ENCODE measurements around the gene PTPRQ. TPM values are rescaled to one million over a fixed set of nuclear protein-coding genes. Genes with fewer than 3 reads are reported as not detected.

PTPRQ gene
- total and polyA plus RNA-seq, 9 of the 15 experiments (the other 6 are each of a cell fraction or from before 2014, with no cell fraction given): not detected

DNA sequence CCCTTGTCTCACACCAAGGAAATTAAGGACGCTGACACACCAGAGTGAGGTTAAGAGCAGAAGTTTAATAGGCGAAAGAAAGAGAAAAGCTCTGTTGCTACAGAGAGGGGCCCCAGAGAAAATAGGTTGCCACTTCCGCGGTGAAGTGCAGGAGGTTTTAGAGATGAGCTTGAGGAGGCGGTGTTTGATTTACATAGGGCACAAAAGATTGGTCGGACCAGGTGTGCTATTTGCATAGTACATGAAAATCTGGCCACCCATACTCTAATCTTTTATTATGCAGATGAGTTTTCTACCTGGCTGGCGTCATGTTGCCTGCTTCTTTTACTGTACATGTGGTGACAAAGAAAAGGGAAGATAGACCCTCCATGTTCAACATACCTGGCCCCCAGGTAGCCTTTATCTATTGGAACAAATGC, 240.1 kb downstream of the PTPRQ start (continued):
- TF ChIP-seq, protein P1, sequence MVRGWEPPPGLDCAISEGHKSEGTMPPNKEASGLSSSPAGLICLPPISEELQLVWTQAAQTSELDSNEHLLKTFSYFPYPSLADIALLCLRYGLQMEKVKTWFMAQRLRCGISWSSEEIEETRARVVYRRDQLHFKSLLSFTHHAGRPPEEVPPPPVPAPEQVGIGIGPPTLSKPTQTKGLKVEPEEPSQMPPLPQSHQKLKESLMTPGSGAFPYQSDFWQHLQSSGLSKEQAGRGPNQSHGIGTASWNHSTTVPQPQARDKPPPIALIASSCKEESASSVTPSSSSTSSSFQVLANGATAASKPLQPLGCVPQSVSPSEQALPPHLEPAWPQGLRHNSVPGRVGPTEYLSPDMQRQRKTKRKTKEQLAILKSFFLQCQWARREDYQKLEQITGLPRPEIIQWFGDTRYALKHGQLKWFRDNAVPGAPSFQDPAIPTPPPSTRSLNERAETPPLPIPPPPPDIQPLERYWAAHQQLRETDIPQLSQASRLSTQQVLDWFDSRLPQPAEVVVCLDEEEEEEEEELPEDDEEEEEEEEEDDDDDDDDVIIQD (CRISPR knock-in tag; IDR thresholded peaks at IDR 0.05): no peak
- TF ChIP-seq ZNF717 (CRISPR knock-in tag; IDR thresholded peaks at IDR 0.05) (no peak), NCOA2 (IDR thresholded peaks at IDR 0.05; ENCODE audit: partially characterized antibody in 2 of 2) (no peak), CCNT2 (IDR thresholded peaks at IDR 0.05; ENCODE audit: borderline replicate concordance, extremely low read depth, insufficient read length, low read depth, low read length) (no peak), BRCA1 (IDR thresholded peaks at IDR 0.05) (no peak), BRCA1 (CRISPR knock-in tag; IDR thresholded peaks at IDR 0.05) (no peak), SMARCA5 (IDR thresholded peaks at IDR 0.05) (no peak), PYGO2 (tag; IDR thresholded peaks at IDR 0.05) (no peak), ZNF174 (CRISPR knock-in tag; IDR thresholded peaks at IDR 0.05) (no peak), MTA2 (IDR thresholded peaks at IDR 0.05; ENCODE audit: low read depth) (no peak), SRSF1 (IDR thresholded peaks at IDR 0.05; ENCODE audit: low read depth, low read length) (no peak)
- TF ChIP-seq, protein P2, sequence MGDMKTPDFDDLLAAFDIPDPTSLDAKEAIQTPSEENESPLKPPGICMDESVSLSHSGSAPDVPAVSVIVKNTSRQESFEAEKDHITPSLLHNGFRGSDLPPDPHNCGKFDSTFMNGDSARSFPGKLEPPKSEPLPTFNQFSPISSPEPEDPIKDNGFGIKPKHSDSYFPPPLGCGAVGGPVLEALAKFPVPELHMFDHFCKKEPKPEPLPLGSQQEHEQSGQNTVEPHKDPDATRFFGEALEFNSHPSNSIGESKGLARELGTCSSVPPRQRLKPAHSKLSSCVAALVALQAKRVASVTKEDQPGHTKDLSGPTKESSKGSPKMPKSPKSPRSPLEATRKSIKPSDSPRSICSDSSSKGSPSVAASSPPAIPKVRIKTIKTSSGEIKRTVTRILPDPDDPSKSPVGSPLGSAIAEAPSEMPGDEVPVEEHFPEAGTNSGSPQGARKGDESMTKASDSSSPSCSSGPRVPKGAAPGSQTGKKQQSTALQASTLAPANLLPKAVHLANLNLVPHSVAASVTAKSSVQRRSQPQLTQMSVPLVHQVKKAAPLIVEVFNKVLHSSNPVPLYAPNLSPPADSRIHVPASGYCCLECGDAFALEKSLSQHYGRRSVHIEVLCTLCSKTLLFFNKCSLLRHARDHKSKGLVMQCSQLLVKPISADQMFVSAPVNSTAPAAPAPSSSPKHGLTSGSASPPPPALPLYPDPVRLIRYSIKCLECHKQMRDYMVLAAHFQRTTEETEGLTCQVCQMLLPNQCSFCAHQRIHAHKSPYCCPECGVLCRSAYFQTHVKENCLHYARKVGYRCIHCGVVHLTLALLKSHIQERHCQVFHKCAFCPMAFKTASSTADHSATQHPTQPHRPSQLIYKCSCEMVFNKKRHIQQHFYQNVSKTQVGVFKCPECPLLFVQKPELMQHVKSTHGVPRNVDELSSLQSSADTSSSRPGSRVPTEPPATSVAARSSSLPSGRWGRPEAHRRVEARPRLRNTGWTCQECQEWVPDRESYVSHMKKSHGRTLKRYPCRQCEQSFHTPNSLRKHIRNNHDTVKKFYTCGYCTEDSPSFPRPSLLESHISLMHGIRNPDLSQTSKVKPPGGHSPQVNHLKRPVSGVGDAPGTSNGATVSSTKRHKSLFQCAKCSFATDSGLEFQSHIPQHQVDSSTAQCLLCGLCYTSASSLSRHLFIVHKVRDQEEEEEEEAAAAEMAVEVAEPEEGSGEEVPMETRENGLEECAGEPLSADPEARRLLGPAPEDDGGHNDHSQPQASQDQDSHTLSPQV (IDR thresholded peaks at IDR 0.05): no peak

Measured in K562 (cell line).